IPS DF 4.7 (cell line): Measurements from ENCODE around the gene CAPNS1.

ENCODE experiments used
- DNase-seq: peaks from one replicate; pipeline ENCODE4 v3.0.0-alpha.2; 2013; ENCODE audit warnings: low spot score; ENCODE audit errors: extremely low read depth

CAPNS1 gene

GRCh38 chr19:36139473-36140303 is at the start of gene CAPNS1:
TSS of gene CAPNS1 (plus strand) at chr19:36140066. CDS start at chr19:36141012, 946 bp downstream.
- DNase-seq, result no peak

GRCh38 chr19:36090910-36091695 is 48.8 kb upstream of the CAPNS1 start:
- no peak for DNase-seq

- no peak for DNase-seq
These were observed 47.3 kb upstream of the CAPNS1 start for GRCh38 chr19:36092566-36092965.

DNA sequence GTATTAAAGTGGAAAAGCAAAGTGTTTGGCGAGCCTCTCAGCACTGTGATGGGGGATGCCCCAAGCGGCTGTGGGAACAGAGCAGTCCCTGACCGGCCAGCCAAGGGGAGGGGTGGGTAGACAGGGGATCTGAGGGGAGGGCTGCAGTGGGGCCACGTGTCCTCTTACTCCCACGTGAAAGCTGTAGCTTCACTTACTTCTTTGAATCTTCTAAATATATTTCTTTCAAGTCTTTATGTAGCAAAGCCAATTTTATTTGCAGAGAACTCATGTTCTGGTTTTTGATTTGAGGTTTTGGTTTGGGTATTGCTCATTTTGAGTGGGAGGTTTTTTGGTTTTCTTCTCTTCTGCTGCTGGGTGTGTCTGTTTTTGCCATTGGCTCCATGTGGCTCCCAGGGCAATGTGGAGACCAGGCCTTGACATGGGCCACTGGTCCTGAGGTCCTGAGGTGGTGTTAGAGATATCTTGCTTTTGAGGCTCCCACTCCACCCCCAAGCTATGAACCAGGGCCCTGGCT is 46.7 kb upstream of the CAPNS1 start:
- DNase-seq, result no peak

- no peak for DNase-seq
These were observed 46.2 kb upstream of the CAPNS1 start for GRCh38 chr19:36093687-36094086.

GRCh38 chr19:36097036-36097435 is 42.8 kb upstream of the CAPNS1 start:
- DNase-seq, result no peak

- DNase-seq, result no peak
These were observed 40.6 kb upstream of the CAPNS1 start for GRCh38 chr19:36099166-36099785.

DNA sequence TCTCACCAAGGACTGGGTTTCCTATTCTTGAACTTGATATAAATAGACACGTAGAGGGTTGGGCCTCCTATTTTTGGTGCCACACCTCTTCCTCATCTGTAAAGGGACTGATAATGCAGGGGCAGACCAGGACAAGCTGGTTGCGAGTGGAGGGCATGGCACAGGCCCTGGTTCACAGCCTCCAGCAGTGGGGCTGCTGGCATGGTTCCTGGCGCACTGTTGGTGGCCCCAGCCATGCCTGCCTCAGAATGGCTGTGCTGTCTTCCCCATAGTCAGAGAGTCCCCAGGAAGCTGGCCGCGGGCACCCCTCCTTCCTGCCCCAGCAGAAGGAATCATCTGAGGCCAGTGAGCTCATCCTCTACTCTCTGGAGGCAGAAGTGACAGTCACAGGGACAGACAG is 39.4 kb upstream of the CAPNS1 start:
- no peak for DNase-seq

GRCh38 chr19:36101550-36102327 is 38.1 kb upstream of the CAPNS1 start:
- no peak for DNase-seq

DNA sequence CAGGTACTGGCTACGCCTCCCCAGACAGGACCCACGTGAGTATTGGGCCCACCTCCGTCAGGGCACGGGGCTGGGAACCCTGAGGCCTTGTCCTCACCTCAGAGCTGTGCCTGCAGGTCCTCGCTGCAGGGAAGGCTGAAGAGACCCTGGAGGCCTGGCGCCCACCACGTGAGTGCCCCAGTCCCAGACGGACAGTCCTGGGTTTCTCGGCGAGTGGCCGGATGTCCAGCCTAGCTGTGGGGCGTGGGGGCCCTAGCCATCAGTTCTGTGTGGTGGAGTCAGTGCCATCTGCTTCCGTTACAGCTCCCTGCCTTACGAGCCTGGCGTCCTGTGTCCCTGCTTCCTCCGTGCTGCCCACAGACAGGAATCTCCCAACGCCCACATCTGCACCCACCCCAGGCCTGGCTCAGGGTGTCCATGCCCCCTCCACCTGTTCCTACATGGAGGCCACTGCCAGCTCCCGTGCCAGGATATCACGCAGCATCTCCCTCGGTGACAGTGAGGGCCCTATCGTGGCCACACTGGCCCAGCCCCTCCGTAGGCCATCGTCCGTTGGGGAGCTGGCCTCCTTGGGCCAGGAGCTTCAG is 36.7 kb upstream of the CAPNS1 start:
- DNase-seq, result no peak

- DNase-seq, result no peak
These were observed 35.9 kb upstream of the CAPNS1 start for GRCh38 chr19:36103842-36104552.

DNA sequence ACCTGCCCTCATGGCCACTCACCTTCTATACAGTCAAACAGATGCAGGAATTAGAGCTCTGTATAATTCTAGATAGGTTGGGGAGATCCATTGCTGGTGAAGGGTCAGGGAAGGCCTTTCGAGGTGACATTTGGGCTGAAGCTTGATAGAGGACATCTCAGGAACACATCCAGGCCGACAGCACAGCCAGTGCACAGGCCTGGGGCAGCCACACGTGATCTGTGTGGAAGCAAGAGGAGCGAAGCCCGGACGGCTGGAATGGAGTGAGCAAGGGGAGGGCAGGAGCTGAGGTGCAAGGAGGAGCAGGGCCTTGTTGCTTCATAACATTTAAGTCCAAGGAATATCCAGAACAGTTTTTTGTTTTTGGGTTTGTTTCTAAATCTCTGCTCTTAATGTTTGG is 33.4 kb upstream of the CAPNS1 start:
- no peak for DNase-seq

DNA sequence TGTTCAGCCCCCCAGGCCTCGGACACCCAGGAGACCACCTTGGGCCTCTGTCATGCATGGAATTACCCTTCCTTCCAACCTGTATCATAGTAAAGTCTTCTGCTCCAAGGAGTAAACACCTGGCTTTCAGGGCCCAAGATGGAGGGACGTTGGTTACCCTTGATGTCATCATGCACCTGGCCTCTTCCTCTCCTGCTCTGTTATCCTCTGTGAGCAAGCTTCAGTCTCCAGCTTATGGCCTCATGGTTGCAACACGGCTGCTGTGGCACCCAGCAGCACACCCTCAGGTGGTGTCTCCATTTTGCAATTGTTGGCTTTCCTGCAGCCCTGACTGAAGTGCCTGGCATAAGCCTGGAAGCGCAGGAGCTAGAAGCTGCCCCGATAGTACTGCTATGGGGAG is 32.9 kb upstream of the CAPNS1 start:
- no peak for DNase-seq

DNA sequence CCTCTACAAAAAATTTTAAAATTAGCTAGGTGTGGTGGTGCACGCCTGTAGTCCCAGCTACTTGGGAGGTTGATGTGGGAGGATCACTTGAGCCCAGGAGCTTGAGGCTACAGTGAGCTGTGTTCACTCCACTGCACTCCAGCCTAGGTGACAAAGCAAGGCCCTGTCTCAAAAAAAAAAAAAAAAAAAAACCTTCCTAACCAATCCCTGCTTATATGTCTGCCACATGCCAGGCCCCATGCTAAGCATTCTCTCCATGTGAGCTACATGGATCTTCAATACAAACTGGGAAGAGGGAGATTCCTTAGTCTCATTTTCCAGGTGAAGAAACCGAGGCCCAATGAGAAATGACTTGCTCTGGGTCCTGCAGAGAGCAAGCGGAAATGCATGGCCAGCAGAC is 31.2 kb upstream of the CAPNS1 start:
- no peak for DNase-seq

DNA sequence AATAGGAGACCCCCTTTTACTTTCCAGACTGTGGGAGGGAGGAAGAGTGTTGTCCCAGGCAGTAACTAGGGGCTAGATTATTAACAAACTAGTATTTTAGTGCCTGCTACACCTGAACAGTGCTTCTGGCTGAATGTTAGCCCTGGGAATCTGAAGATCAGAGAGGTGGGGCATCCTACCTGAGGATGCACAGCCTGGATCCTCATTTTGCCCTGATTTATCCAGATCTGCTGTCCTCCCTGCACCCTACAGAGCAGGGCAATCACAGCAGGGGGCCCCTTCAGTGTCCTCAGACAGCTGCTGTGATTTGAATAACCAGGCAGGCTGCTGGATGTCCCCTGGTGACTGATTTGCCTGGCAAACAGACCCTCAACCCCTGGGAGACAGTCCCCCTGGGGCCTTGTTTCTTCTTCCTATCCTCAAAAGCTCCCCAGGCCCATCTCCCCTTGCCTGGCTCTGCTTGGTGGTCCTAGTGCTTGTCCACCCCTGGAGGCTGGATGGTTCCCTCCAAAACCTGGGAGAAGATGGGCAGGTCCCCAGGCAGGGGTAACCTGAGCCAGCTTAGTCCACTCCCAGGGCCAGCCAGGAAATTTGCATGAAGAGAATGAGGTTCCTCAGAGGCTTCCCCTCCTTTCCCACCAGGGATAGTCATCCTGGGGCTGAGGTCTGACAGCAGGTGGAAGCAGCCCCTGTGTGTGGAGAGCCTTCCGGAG is 29.2 kb upstream of the CAPNS1 start, which contains the start of gene OVOL3:
OVOL3 (plus strand) TSS at position 657 of the 713 bp plus-strand sequence. CDS start 60 bp downstream, outside the sequence.
- no peak for DNase-seq

GRCh38 chr19:36111200-36111539 is 28.7 kb upstream of the CAPNS1 start:
- no peak for DNase-seq

DNA sequence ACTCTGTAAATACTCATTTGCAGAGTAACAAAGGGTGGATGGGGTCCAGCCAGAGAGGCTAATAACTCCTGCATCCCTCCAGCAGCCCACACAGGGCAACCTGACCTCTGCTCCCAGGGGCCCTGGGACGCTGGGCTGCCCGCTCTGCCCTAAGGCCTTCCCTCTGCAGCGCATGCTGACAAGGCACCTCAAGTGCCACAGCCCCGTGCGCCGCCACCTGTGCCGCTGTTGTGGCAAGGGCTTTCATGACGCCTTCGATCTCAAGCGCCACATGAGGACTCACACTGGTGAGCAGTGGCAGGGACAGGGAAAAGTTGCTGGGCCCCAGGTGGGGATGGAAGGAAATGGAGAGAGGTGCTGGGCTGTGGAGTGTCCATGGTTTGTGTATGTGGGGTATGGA is 27.2 kb upstream of the CAPNS1 start:
- DNase-seq, result no peak

- no peak for DNase-seq
These were observed 26.4 kb upstream of the CAPNS1 start for GRCh38 chr19:36113425-36113824.

- no peak for DNase-seq
These were observed 25.8 kb upstream of the CAPNS1 start for GRCh38 chr19:36113894-36114720.
